CD4-positive, alpha-beta T cell (primary cell): ENCODE results near the gene ARHGAP26. TPM values are rescaled to one million over a fixed set of nuclear protein-coding genes. Genes with fewer than 3 reads are reported as not detected.

ENCODE experiments used
- ATAC-seq: fragments of 200-7000 bp; cut with Tn5 transposase; one replicate; pipeline ENCODE4 v1.10.0; 2022; ENCODE audit warnings: mild to moderate bottlenecking; ENCODE audit not compliant: poor library complexity
- CTCF ChIA-PET: fragments of 350-600 bp; sonication (Branson Sonifier 250); formaldehyde crosslinking; loops from one replicate; lab custom pipeline; 2021; ENCODE audit warnings: antibody characterized with exemption, inconsistent platforms; lab: Charles Lee
- POLR2A ChIA-PET: fragments of 350-600 bp; sonication (Branson Sonifier 250); formaldehyde crosslinking; loops from one replicate; lab custom pipeline; 2021; ENCODE audit warnings: antibody characterized with exemption, inconsistent platforms; lab: Charles Lee
- DNase-seq, 14 experiments: peaks; one replicate each; pipeline ENCODE4 v3.0.0-alpha.2; 2013 to 2020; ENCODE audit warnings: mixed read lengths in 2 of 14
- H3K27ac ChIP-seq, 2 donors: one replicate each; pipeline versions ENCODE4 v1.5.1 to v1.7.0; 2013; ENCODE audit warnings: low read length in 2 of 2, low read depth in 1 of 2, mild to moderate bottlenecking in 1 of 2
- H3K27me3 ChIP-seq, 2 experiments: 1 replicate in 1 of 2; 2 replicates in 1 of 2; pipeline versions ENCODE4 v1.6.1 to v1.7.0; 2013; ENCODE audit warnings: low read length in 2 of 2, control low read depth in 1 of 2, mild to moderate bottlenecking in 1 of 2, moderate library complexity in 1 of 2; ENCODE audit not compliant: insufficient read depth in 2 of 2, control insufficient read depth in 1 of 2
- H3K36me3 ChIP-seq: one replicate; pipeline ENCODE4 v1.6.1; 2013; ENCODE audit warnings: low read length, control low read depth; ENCODE audit not compliant: insufficient read depth
- H3K4me1 ChIP-seq: one replicate; pipeline ENCODE4 v1.6.1; 2013; ENCODE audit warnings: low read length, control low read depth; ENCODE audit not compliant: insufficient read depth
- H3K4me3 ChIP-seq: one replicate; pipeline ENCODE4 v1.5.1; 2013; ENCODE audit warnings: mild to moderate bottlenecking, low read length, moderate library complexity
- H3K9me3 ChIP-seq, 2 experiments: 1 replicate in 1 of 2; 2 replicates in 1 of 2; pipeline versions ENCODE4 v1.6.1 to v1.7.0; 2013; ENCODE audit warnings: low read length in 2 of 2, mild to moderate bottlenecking in 2 of 2, control low read depth in 1 of 2, moderate library complexity in 1 of 2; ENCODE audit not compliant: control insufficient read depth in 1 of 2, insufficient read depth in 1 of 2
- H3K27ac Mint-ChIP-seq: one replicate; pipeline ENCODE4 v1.8.0; 2020; ENCODE audit warnings: mixed read lengths
- H3K27me3 Mint-ChIP-seq: one replicate; pipeline ENCODE4 v1.8.0; 2021; ENCODE audit warnings: mixed read lengths
- H3K36me3 Mint-ChIP-seq: one replicate; pipeline ENCODE4 v1.8.0; 2021; ENCODE audit warnings: low read depth, mixed read lengths
- H3K4me1 Mint-ChIP-seq: one replicate; pipeline ENCODE4 v1.8.0; 2021; ENCODE audit warnings: low read depth, mixed read lengths
- H3K4me3 Mint-ChIP-seq: one replicate; pipeline ENCODE4 v1.8.0; 2020; ENCODE audit warnings: mild to moderate bottlenecking, mixed read lengths
- H3K9me3 Mint-ChIP-seq: one replicate; pipeline ENCODE4 v1.8.0; 2020; ENCODE audit warnings: mixed read lengths
- CTCF ChIP-seq: fragments of 200-600 bp; IDR thresholded peaks from one replicate; pipeline ENCODE4 v1.8.0; 2022; ENCODE audit warnings: antibody characterized with exemption, mild to moderate bottlenecking
- intact Hi-C, 2 experiments: fragments of 100-400 bp; cut with DNase I in 1 of 2; cut with micrococcal nuclease in 1 of 2; formaldehyde crosslinking; loops; one replicate each; pipeline versions ENCODE4 v1.15.1 to v1.9.0; 2023 to 2025; cut with DNase I, micrococcal nuclease
- total RNA-seq, 174 experiments: library from RNA in 2 of 174; stranded (reverse) in 2 of 174; gene quantifications; one replicate each; pipeline ENCODE4 v1.2.3 and lab custom pipeline; 2021 to 2026

ARHGAP26 gene
- total RNA-seq, 2 experiments from 2014 or later: 24.9 to 27.3 TPM

- no peaks in the 10 kb centered on the region for H3K4me1 ChIP-seq
- no peak overlapping the region for H3K4me3 ChIP-seq
- Mint-ChIP-seq H3K27me3 (no peaks in the 10 kb centered on the region), H3K27ac (no peak overlapping the region), H3K4me1 (no peaks in the 10 kb centered on the region), H3K4me3 (no peak overlapping the region), H3K9me3 (no peaks in the 10 kb centered on the region), H3K36me3 (no peaks in the 10 kb centered on the region)
- CTCF ChIA-PET: interaction anchor here (0.7 to 1.5 kb wide), 5 partner anchors 12 to 135 kb away, joined by 3 read pairs; no protein-coding TSS in a partner anchor
- DNase-seq: no peak
- H3K9me3 ChIP-seq: no peaks in the 10 kb centered on the region
- no peaks in the 10 kb centered on the region for H3K27me3 ChIP-seq
- intact Hi-C loops: no loop called here
- no peak for ATAC-seq
- TF ChIP-seq CTCF: no peak
- H3K36me3 ChIP-seq: no peaks in the 10 kb centered on the region
- H3K27ac ChIP-seq: no peak overlapping the region
- POLR2A ChIA-PET: interaction anchor here (1.6 to 3.2 kb wide), 2 partner anchors 17 to 135 kb away, joined by 6 to 10 read pairs; partner anchors contain the start of gene ARHGAP26
These were observed 17.0 kb upstream of the ARHGAP26 start for GRCh38 chr5:142753116-142753631.

- no peaks in the 10 kb centered on the region for H3K36me3 ChIP-seq
- H3K4me3 ChIP-seq: no peak overlapping the region
- ATAC-seq (no peak), DNase-seq (no peak)
- no peaks in the 10 kb centered on the region for H3K4me1 Mint-ChIP-seq
- intact Hi-C loops: no loop called here
- H3K27me3 ChIP-seq: no peaks in the 10 kb centered on the region
- no peaks in the 10 kb centered on the region for H3K4me1 ChIP-seq
- no peak overlapping the region for H3K27ac Mint-ChIP-seq
- H3K36me3 Mint-ChIP-seq: no peaks in the 10 kb centered on the region
- no peaks in the 10 kb centered on the region for H3K9me3 Mint-ChIP-seq
- H3K27ac ChIP-seq: no peak overlapping the region
- no peak for TF ChIP-seq CTCF
- H3K9me3 ChIP-seq: no peaks in the 10 kb centered on the region
- CTCF ChIA-PET: interaction anchor here (0.7 to 1.5 kb wide), 5 partner anchors 11 to 135 kb away, joined by 3 read pairs; no protein-coding TSS in a partner anchor
- POLR2A ChIA-PET: interaction anchor here (1.6 to 3.2 kb wide), 2 partner anchors 16 to 135 kb away, joined by 6 to 10 read pairs; partner anchors contain the start of gene ARHGAP26
- no peaks in the 10 kb centered on the region for H3K27me3 Mint-ChIP-seq
- no peak overlapping the region for H3K4me3 Mint-ChIP-seq
These were observed 16.1 kb upstream of the ARHGAP26 start for GRCh38 chr5:142754031-142754430.

GRCh38 chr5:142756576-142756975 lies 13.6 kb upstream of the ARHGAP26 start:
- no peaks in the 10 kb centered on the region for H3K27me3 ChIP-seq
- H3K4me3 ChIP-seq: no peak overlapping the region
- TF ChIP-seq CTCF: no peak
- no peaks in the 10 kb centered on the region for H3K9me3 ChIP-seq
- H3K36me3 ChIP-seq: no peaks in the 10 kb centered on the region
- intact Hi-C loops: no loop called here
- CTCF ChIA-PET: no interaction called here
- Mint-ChIP-seq H3K9me3 (no peaks in the 10 kb centered on the region), H3K4me3 (no peak overlapping the region), H3K27ac (no peak overlapping the region), H3K27me3 (no peaks in the 10 kb centered on the region), H3K4me1 (no peaks in the 10 kb centered on the region), H3K36me3 (no peaks in the 10 kb centered on the region)
- no peak overlapping the region for H3K27ac ChIP-seq
- no peak for DNase-seq
- no peaks in the 10 kb centered on the region for H3K4me1 ChIP-seq
- no peak for ATAC-seq
- POLR2A ChIA-PET: no interaction called here
